Nucleus accumbens (tissue), 56 donors: ENCODE results near the gene TRPC4.
"Not testable (repeated sequence)": the region's sequence is repeated elsewhere in the genome, so short reads cannot be mapped to it uniquely, and the experiment has no call there.

Experiments used
- DNase-seq, 56 donors: peaks; one replicate each; lab custom pipeline; 2025; lab: John Stamatoyannopoulos, UW

The TRPC4 gene

DNA sequence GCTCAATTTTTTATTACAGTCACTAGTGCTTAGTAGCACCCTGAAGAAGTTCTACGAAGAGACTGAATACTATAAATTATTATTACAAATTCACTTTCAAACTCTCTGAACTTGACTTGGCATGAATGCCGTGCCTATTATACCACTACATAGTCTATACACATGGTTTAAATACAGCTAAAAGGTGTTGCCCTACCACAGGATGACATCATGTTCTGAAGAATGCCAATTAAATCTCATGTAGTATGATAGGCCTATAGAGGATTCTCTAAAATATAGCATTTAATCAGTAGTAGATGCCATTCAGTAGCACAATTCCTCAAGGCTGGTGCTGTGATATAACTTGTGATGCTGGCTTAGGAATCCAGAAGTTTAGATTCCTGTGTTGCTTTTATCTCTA, 254.3 kb downstream of the TRPC4 start:
- no peak for DNase-seq

DNA sequence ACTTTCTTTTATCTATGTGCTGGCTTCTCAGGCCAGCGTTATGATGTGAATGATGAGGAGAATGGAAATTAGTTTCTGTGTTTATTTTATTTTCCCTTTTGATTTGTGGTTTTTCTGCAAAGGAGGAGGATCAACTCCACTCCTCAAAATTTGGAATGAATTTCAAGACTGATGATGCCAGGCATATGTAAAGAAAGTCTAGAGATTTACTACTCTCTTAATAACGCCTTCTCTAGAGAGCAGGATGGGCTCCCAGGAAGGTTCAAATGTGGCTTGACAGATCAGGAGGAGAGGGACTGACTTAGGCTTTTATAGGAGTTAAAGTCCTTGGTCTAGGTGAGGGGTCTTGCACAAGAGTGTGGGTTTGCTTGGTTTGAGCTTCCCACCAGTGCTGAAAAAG, 255.9 kb downstream of the TRPC4 start:
- no peak for DNase-seq

DNA sequence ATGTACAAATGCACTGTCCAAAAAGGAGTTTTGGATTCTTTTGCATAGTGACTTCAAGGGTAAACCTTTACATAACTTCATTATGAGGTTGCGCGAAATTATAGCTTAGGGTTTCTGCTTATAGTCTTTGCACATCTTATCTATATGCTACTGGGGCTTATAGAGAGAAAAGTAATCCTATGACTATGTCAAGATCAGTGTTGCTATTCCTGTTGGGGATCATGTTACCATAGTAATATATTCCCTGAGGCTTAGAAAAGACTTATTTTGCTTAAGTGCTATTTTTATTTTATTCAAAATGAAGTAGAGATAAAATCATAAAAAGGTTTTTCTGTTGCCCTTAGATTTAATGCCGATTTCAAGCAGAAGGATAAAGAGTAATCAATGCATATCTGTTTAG, 256.3 kb downstream of the TRPC4 start:
- no peak for DNase-seq

DNA sequence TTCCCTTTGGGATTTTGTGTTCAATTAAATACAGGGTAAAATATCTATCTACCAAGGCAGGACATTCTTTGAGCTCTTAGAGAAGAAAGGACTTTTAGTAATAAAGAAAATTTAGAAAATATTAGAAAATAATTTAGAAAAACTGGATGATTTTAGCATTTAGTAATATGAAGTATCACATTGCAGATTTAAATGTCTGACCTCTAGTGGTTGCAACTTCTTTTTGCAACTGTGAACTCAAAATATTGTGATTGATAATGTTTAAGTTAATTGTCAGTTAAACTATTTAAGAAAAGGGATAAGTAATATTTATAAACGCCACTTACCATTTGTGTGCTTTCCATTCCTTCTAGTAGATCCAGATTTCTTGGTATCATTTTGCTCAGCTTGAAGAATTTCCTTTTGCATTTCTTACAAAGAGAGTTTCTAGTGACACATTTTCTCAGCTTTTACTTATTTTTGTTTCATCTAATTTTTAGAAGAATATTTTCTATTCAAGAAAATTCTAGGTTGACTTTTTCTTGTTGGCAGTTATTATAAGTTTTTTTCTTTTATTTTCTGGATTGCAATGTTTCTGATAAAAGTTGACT, 260.7 kb downstream of the TRPC4 start:
- no peak for DNase-seq

DNA sequence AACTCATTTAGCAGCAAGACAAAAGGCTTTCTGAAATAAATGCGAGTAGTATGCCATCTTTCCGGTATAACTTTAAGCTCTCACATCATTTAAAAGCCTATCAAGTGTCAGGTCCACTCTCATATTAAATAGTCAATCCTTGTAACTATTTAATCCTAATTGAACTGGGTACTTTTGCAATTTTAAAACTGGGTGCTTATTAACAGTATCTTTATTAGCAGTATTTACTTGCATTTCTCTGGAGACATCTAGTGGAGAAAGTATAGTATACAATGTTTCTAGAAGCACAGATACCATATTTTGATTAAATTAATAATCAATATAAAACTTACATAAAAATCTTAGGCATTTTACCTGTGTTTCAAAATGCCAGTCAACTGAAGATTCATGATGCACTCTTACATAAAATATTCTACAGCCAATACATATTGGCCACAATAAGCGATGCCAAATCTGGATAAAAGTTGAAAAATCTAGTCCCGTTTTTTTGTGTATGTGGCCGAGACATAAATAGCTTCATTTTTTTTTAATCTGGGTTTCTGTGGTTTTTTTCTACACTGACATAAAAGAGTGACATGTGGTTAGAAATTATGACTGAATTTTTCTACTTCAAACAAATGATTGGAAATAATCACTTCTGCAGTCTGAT, 266.7 kb downstream of the TRPC4 start:
- no peak for DNase-seq

- DNase-seq, result no peak
These were observed 267.7 kb downstream of the TRPC4 start for GRCh38 chr13:37601648-37602440.

DNA sequence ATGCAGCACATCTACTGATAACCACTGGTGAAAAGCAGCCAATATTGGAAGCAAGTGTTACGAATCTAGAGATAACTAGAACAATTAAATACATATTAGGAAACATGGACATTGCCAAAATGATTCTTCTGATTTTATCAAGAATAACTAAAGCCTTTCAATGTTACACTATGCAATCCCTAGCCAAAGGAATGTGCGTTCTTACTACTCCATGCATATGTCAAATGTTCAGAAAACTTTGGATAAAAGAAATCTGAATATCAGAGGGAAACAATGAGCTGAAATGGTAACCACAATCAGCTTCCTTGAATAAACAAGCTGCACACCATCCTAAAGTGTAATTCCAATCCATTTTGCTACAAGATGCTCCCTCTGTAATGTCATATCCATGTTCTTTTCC, 270.1 kb downstream of the TRPC4 start:
- DNase-seq, result no peak

- no peak for DNase-seq
These were observed 271.0 kb downstream of the TRPC4 start, which contains the start of gene POSTN for GRCh38 chr13:37598597-37598996. Gene POSTN, minus strand, starts transcription at chr13:37598768. Its CDS starts 42 bp downstream, at chr13:37598726.

DNA sequence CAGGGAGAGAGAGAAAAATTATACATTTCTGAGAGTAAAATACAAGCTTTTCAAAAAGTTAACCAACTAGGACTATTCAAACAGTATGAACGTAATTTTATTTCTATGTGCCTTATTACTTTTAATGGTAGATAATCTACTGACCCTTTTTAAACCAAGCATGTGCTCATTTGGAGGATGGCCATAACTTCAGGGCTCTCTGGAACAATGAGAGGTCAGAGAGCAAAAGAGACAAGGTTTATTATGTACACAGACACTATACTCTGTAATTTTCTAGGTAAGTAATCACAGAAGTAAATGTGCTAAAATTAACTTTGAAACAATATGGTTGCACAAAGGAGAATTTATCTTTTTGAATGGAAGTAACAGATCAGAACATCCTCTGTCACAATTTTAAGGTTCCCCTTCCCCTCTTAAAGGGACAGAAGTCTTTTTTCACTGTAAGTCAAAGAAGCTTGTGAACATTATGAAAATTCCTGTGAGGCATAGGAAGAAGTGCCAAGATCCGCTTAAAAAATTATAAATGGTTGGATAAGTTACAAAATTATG, 272.0 kb downstream of the TRPC4 start:
- no peak for DNase-seq

GRCh38 chr13:37596805-37597204, 272.8 kb downstream of the TRPC4 start:
- DNase-seq, result no peak

GRCh38 chr13:37595162-37595561, 274.4 kb downstream of the TRPC4 start:
- DNase-seq, result no peak

GRCh38 chr13:37594550-37594949, 275.0 kb downstream of the TRPC4 start:
- DNase-seq, result no peak

- DNase-seq, result not testable (repeated sequence)
These were observed 280.2 kb downstream of the TRPC4 start for GRCh38 chr13:37589381-37589780.

DNA sequence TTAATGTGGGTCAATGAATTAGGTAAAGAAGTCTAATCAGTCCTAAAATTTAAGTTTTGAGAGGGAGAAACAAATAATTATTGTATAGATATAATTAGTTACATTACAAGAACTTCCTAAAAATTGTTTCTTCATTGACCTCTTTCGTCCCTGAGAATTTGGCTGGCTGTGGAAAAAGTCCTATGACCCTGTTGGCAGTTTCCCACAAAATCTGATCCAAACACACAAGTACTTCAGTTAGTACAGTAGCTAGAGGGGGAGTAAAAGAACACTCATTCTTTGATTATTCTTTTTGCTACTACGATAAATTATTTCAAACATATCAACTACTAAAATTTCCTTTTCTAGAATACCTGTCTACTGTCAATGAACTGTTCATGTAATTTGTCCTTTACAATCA, 282.3 kb downstream of the TRPC4 start:
- DNase-seq, result no peak
